Gastroesophageal sphincter (tissue), 4 donors: ENCODE data around the gene GPC4. TPM values are rescaled to one million over a fixed set of nuclear protein-coding genes. Genes with fewer than 3 reads are reported as not detected.

ENCODE experiments used
- ATAC-seq: fragments of 150-250 bp; one replicate; pipeline ENCODE4 v1.9.1; 2016; ENCODE audit warnings: mild to moderate bottlenecking, moderate library complexity
- H3K27ac ChIP-seq, 4 donors: fragments of 200-600 bp; sonication (generic) in 3 of 4; 1 replicate in 3 of 4; 2 replicates in 1 of 4; pipeline ENCODE4 v1.5.1; 2016 to 2019
- H3K27me3 ChIP-seq: fragments of 200-600 bp; sonication (generic); one replicate; pipeline ENCODE4 v1.5.1; 2019
- H3K36me3 ChIP-seq, 2 donors: fragments of 200-600 bp; sonication (generic); one replicate each; pipeline ENCODE4 v1.5.1; 2019; ENCODE audit warnings: control low read depth in 1 of 2
- H3K4me1 ChIP-seq, 3 donors: fragments of 200-600 bp; sonication (generic); 1 replicate in 2 of 3; 2 replicates in 1 of 3; pipeline ENCODE4 v1.5.1; 2016 to 2019; ENCODE audit warnings: control low read depth in 2 of 3
- H3K4me3 ChIP-seq, 2 donors: fragments of 200-600 bp; sonication (generic); one replicate each; pipeline ENCODE4 v1.5.1; 2019; ENCODE audit warnings: mild to moderate bottlenecking in 1 of 2, moderate library complexity in 1 of 2
- H3K9me3 ChIP-seq, 3 donors: fragments of 200-600 bp; sonication (generic); one replicate each; pipeline ENCODE4 v1.5.1; 2017 to 2019; ENCODE audit warnings: control low read depth in 2 of 3
- CTCF ChIP-seq, 4 experiments: fragments of 200-600 bp in 2 of 4; fragments of 450-650 bp in 2 of 4; sonication (generic) in 1 of 4; IDR thresholded peaks; one replicate each; pipeline ENCODE4 v1.5.1; 2017 to 2019; ENCODE audit warnings: antibody characterized with exemption in 4 of 4, mild to moderate bottlenecking in 2 of 4, moderate library complexity in 2 of 4
- EP300 ChIP-seq: sonication (generic); formaldehyde crosslinking; IDR thresholded peaks from one replicate; pipeline ENCODE4 v1.6.1; 2017; ENCODE audit warnings: antibody characterized with exemption, mild to moderate bottlenecking
- POLR2A ChIP-seq, 2 donors: fragments of 450-650 bp; IDR thresholded peaks; one replicate each; pipeline ENCODE4 v1.6.1; 2017; ENCODE audit warnings: antibody characterized with exemption in 2 of 2, mild to moderate bottlenecking in 2 of 2, moderate library complexity in 1 of 2
- POLR2AphosphoS5 ChIP-seq: sonication (generic); formaldehyde crosslinking; IDR thresholded peaks from one replicate; pipeline ENCODE4 v1.6.1; 2017; ENCODE audit warnings: antibody characterized with exemption
- WGBS, 2 donors: methylation state at CpG; one replicate each; pipeline ENCODE4 v1.1.5; 2018; ENCODE audit warnings: low coverage in 1 of 2; 5-methylcytosine and 5-hydroxymethylcytosine counted together
- total RNA-seq, 4 donors: library from RNA; depleted of rRNA; stranded (reverse); fragments of >200 nt; gene quantifications; one replicate each; pipeline ENCODE4 v1.1.0, GENCODE V29; 2016

The GPC4 gene
- total RNA-seq, 4 donors from 2014 or later: 62.7 to 97.1 (median 67.9) TPM

DNA sequence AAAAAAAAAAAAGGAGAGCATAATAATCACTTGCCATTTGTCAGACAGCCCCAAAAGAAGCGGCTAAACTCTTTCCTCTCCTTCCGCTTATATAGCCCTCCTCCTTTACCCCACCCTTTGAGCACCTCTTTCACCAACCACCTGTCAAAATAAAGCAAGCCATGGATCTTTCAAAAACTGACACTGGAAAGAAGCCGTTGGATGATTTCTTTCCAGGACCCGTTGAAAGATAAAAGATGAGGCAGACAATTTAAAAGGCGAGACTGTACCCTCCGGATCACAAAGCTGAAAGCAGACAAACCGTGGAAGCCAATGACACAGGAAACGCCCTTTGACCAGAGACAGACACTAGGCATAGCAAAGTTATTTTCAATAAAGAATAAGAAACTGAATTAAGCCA, 22.6 kb downstream of the GPC4 start:
- H3K9me3 ChIP-seq: no peaks in the 10 kb centered on the region
- no peaks in the 10 kb centered on the region for H3K36me3 ChIP-seq
- no peak overlapping the region for H3K4me3 ChIP-seq
- H3K4me1 ChIP-seq: peaks cover 0 to 62% (median 0%) of the 10 kb centered on the region in 3 donors
- H3K27ac ChIP-seq: no peak overlapping the region
- no peak for ATAC-seq
- no peak for TF ChIP-seq EP300
- TF ChIP-seq POLR2AphosphoS5: no peak
- no peak for TF ChIP-seq POLR2A (IDR thresholded peaks at IDR 0.05)
- no peak for TF ChIP-seq CTCF (IDR thresholded peaks at IDR 0.05)
- 67 to 84% methylated on average over 4 to 7 of the region's 8 CpGs for WGBS, 2 donors
- H3K27me3 ChIP-seq: no peaks in the 10 kb centered on the region

DNA sequence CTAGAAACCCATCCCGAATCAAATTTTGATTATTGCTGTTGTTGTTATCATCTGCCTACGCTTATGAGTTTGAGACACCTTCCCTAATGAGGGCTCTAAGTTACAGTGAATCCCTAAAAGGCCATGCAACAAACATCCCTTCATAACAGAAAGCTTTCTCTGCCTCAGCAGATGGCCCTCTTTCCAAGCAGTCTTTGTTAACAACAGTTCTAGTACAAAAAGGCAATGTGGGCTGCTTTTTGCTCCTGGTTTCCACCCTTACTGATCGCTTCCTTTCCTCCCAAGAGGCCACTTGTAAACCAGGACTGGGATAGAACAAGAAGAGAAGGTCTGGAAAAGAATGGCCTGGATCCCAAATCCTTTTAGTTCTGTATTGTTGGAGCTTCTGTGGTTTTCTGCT, 24.2 kb downstream of the GPC4 start:
- TF ChIP-seq POLR2AphosphoS5: no peak
- no peak for TF ChIP-seq EP300
- no peak for TF ChIP-seq CTCF (IDR thresholded peaks at IDR 0.05)
- no peak for TF ChIP-seq POLR2A (IDR thresholded peaks at IDR 0.05)
- Histone ChIP-seq H3K36me3 (no peaks in the 10 kb centered on the region), H3K4me1 (peaks cover 0 to 70% (median 0%) of the 10 kb centered on the region in 3 donors), H3K9me3 (no peaks in the 10 kb centered on the region), H3K27me3 (no peaks in the 10 kb centered on the region), H3K27ac (peak overlapping the region in 1 of 4 donors; percentile 35), H3K4me3 (no peak overlapping the region)
- 41 to 63% methylated on average over 3 of the region's 3 CpGs for WGBS, 2 donors
- ATAC-seq: no peak

- Histone ChIP-seq H3K27ac (peak overlapping the region in 1 of 4 donors; percentile 35), H3K27me3 (no peaks in the 10 kb centered on the region), H3K4me1 (peaks cover 0 to 75% (median 0%) of the 10 kb centered on the region in 3 donors), H3K9me3 (no peaks in the 10 kb centered on the region), H3K4me3 (no peak overlapping the region), H3K36me3 (no peaks in the 10 kb centered on the region)
- 41 to 44% methylated on average over 3 to 4 of the region's 5 CpGs for WGBS, 2 donors
- TF ChIP-seq POLR2A (IDR thresholded peaks at IDR 0.05) (no peak), EP300 (no peak), CTCF (IDR thresholded peaks at IDR 0.05) (no peak), POLR2AphosphoS5 (no peak)
- ATAC-seq: no peak
These were observed 24.6 kb downstream of the GPC4 start for GRCh38 chrX:133390676-133391075.

- ATAC-seq: no peak
These were observed 25.3 kb downstream of the GPC4 start for GRCh38 chrX:133389975-133390374.

More at GRCh38 chrX:133389975-133390374, 25.3 kb downstream of the GPC4 start:
- WGBS, 2 donors: 63 to 76% methylated on average over 5 to 6 of the region's 6 CpGs
- Histone ChIP-seq H3K27me3 (no peaks in the 10 kb centered on the region), H3K4me1 (peaks cover 0 to 82% (median under 1%) of the 10 kb centered on the region in 3 donors), H3K36me3 (no peaks in the 10 kb centered on the region), H3K27ac (peak overlapping the region in 1 of 4 donors; percentile 35), H3K9me3 (no peaks in the 10 kb centered on the region), H3K4me3 (no peak overlapping the region)
- no peak for TF ChIP-seq EP300
- no peak for TF ChIP-seq POLR2AphosphoS5
- TF ChIP-seq CTCF (IDR thresholded peaks at IDR 0.05): no peak
- no peak for TF ChIP-seq POLR2A (IDR thresholded peaks at IDR 0.05)
